SU-DHL-6 (cell line): ENCODE results near the gene PRB3.

ENCODE experiments used
- CTCF ChIP-seq: fragments of 200-600 bp; sonication (generic); IDR thresholded peaks from one replicate; pipeline ENCODE4 v1.5.1; 2017; ENCODE audit warnings: antibody characterized with exemption, mild to moderate bottlenecking, low read length, moderate library complexity; ENCODE audit not compliant: insufficient read depth, poor library complexity, severe bottlenecking
- EZH2phosphoT487 ChIP-seq: fragments of 200-600 bp; sonication (generic), shearing (Covaris generic); conservative IDR thresholded peaks from 2 replicates; pipeline ENCODE4 v1.6.1; 2018; ENCODE audit warnings: mild to moderate bottlenecking, antibody characterized with exemption, low read length, moderate library complexity, mixed read lengths

DNA sequence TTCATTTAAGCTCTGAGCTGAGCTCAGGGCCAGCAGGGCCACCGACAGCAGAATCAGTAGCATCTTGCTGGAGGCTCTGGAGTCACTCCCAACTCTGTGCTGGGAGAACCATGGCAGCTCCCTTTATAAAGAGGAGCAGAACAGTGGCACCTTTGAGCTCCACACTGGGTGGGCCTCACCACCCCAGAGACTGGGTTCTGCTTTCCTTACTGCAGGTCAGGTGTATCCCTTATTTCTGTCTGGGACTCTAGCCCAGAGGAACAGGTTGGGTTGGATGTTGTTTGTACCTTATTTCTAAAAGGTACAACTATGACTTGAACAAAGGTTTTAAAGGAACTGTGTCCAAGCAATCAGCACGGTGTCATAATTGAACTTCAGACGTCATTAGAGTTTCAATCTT, at the start of gene PRB3:
- no peak for TF ChIP-seq CTCF
- TF ChIP-seq EZH2phosphoT487 = no peak
